ENCODE data around the gene ADORA2B. TPM values are rescaled to one million over a fixed set of nuclear protein-coding genes. Genes with fewer than 3 reads are reported as not detected.

ADORA2B gene
- total RNA-seq, 1 donor from 2014 or later: 9.7 TPM

DNA sequence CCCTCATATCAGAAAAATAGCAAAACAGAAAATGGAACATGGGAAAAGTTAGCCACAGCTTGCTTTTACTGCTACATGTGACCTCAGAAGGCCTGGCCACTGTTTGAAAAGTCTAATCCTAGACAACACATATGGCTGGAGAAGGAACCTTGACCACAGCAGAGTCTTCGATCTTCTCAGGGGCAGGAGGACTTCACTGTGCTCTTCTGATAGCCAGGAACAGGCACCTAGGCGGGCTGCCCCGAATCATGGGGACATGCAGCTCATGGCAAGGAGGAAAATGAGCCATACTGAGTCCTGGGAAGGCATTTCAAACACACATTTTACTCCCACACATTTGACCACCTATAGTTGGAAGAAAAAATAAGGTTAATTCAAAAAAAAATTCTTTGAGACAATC is 31.1 kb upstream of the ADORA2B start:
- DNase-seq (ENCODE audit: low spot score): no peak
- Mint-ChIP-seq H3K4me3 (ENCODE audit: unreplicated experiment) (no peak overlapping the region), H3K27ac (ENCODE audit: unreplicated experiment) (no peak overlapping the region), H3K36me3 (ENCODE audit: low read depth) (no peaks in the 10 kb centered on the region), H3K27me3 (ENCODE audit: low read depth) (no peaks in the 10 kb centered on the region), H3K9me3 (ENCODE audit: low read depth) (no peaks in the 10 kb centered on the region), H3K4me1 (ENCODE audit: low read depth) (peaks cover 36% of the 10 kb centered on the region)
- TF ChIP-seq CTCF (IDR thresholded peaks at IDR 0.05): no peak

GRCh38 chr17:15914400-15915170 is 30.3 kb upstream of the ADORA2B start:
- no peak for TF ChIP-seq CTCF (IDR thresholded peaks at IDR 0.05)
- DNase-seq (ENCODE audit: low spot score): no peak
- no peak overlapping the region for H3K27ac Mint-ChIP-seq (ENCODE audit: unreplicated experiment)

GRCh38 chr17:15915961-15916360 is 29.0 kb upstream of the ADORA2B start:
- no peak for TF ChIP-seq CTCF (IDR thresholded peaks at IDR 0.05)
- Mint-ChIP-seq H3K4me3 (ENCODE audit: unreplicated experiment) (no peak overlapping the region), H3K27me3 (ENCODE audit: low read depth) (no peaks in the 10 kb centered on the region), H3K36me3 (ENCODE audit: low read depth) (no peaks in the 10 kb centered on the region), H3K9me3 (ENCODE audit: low read depth) (peaks cover 4% of the 10 kb centered on the region), H3K4me1 (ENCODE audit: low read depth) (peaks cover 28% of the 10 kb centered on the region), H3K27ac (ENCODE audit: unreplicated experiment) (no peak overlapping the region)
- no peak for DNase-seq (ENCODE audit: low spot score)

More at GRCh38 chr17:15914400-15915170, 30.3 kb upstream of the ADORA2B start:
- no peak overlapping the region for H3K4me3 Mint-ChIP-seq (ENCODE audit: unreplicated experiment)
- no peaks in the 10 kb centered on the region for H3K36me3 Mint-ChIP-seq (ENCODE audit: low read depth)
- H3K4me1 Mint-ChIP-seq (ENCODE audit: low read depth): peaks cover 32% of the 10 kb centered on the region
- no peaks in the 10 kb centered on the region for H3K9me3 Mint-ChIP-seq (ENCODE audit: low read depth)
- no peaks in the 10 kb centered on the region for H3K27me3 Mint-ChIP-seq (ENCODE audit: low read depth)

DNA sequence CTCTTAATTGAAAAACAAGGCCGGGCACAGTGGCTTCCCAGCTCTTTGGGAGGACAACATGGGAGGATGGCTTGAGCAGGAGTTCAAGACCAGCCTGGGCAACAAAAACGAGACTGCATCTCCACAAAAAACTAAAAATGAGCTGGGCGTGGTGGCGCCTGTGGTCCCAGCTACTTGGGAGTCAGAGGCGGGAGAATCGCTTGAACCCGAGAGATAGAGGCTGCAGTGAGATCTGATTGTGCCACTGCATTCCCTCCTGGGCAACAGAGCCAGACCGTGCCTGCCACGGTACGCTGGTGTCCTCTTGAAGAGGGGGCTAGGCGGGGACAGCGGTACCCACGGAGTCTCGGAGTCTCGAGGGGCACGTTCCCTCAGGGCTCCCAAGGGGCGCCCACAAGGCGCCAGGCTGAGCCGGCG is 27.9 kb upstream of the ADORA2B start:
- DNase-seq (ENCODE audit: low spot score): no peak
- no peaks in the 10 kb centered on the region for H3K36me3 Mint-ChIP-seq (ENCODE audit: low read depth)
- H3K27ac Mint-ChIP-seq (ENCODE audit: unreplicated experiment): no peak overlapping the region
- H3K4me1 Mint-ChIP-seq (ENCODE audit: low read depth): peaks cover 29% of the 10 kb centered on the region
- TF ChIP-seq CTCF (IDR thresholded peaks at IDR 0.05): no peak
- peaks cover 10% of the 10 kb centered on the region for H3K9me3 Mint-ChIP-seq (ENCODE audit: low read depth)
- no peak overlapping the region for H3K4me3 Mint-ChIP-seq (ENCODE audit: unreplicated experiment)
- no peaks in the 10 kb centered on the region for H3K27me3 Mint-ChIP-seq (ENCODE audit: low read depth)

DNA sequence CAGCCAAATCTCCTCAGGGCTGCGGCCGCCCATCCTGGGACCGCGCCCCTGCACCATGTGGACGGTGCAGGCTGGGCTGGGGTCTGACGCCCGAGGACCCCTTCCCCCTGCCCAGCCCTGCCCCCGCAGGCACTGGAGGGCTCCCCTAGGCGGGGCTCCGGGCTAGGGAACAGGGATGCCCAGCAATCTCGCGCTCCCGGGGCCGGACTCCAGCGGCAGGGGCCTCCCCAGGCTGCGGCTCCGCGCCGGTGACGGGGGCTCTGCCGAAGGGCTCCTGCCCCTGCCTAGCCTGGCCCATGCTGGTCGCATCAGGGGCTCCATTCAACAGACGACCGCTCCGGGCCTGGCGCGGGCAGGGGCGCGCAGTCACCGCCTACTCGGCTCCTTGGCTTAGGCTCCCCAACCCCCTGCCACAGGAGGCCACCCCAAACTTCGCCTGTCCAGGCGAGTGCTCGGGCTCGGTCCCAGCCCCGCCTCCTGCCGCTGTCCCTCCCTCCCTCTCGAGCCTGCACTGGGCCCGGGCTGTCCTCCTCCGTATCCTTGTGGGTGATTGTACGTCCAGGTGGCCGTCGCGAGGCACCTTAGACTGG is 27.4 kb upstream of the ADORA2B start:
- H3K27ac Mint-ChIP-seq (ENCODE audit: unreplicated experiment): no peak overlapping the region
- DNase-seq (ENCODE audit: low spot score): no peak
- TF ChIP-seq CTCF (IDR thresholded peaks at IDR 0.05): no peak
- no peaks in the 10 kb centered on the region for H3K36me3 Mint-ChIP-seq (ENCODE audit: low read depth)
- no peaks in the 10 kb centered on the region for H3K27me3 Mint-ChIP-seq (ENCODE audit: low read depth)
- H3K9me3 Mint-ChIP-seq (ENCODE audit: low read depth): peaks cover 10% of the 10 kb centered on the region
- H3K4me3 Mint-ChIP-seq (ENCODE audit: unreplicated experiment): no peak overlapping the region
- H3K4me1 Mint-ChIP-seq (ENCODE audit: low read depth): peaks cover 29% of the 10 kb centered on the region

Measured in chondrocyte (in vitro differentiated cells).